Activated CD8-positive, alpha-beta memory T cell treated with anti-CD3 and anti-CD28 coated beads, Interleukin-2, amount 10 ng/mL, durations not matched to agents 7 days and 5 days (primary cell): ENCODE measurements around the gene WASF3. TPM values are rescaled to one million over a fixed set of nuclear protein-coding genes. Genes with fewer than 3 reads are reported as not detected.

Experiments
- ATAC-seq: fragments of 150-1000 bp; cut with Tn5 transposase; one replicate; pipeline ENCODE4 v1.10.0; 2021; ENCODE audit warnings: moderate library complexity
- CTCF ChIA-PET: fragments of 350-600 bp; sonication (Branson Sonifier 250); formaldehyde crosslinking; loops from one replicate; lab custom pipeline; 2021; ENCODE audit warnings: antibody characterized with exemption; lab: Charles Lee
- DNase-seq: peaks from one replicate; pipeline ENCODE4 v3.0.0-alpha.2; 2020
- H3K27ac Mint-ChIP-seq: one replicate; pipeline ENCODE4 v1.8.0; 2021; ENCODE audit warnings: mild to moderate bottlenecking, mixed read lengths
- H3K27me3 Mint-ChIP-seq: one replicate; pipeline ENCODE4 v1.8.0; 2021; ENCODE audit warnings: mixed read lengths
- H3K36me3 Mint-ChIP-seq: one replicate; pipeline ENCODE4 v1.8.0; 2021; ENCODE audit warnings: mild to moderate bottlenecking, mixed read lengths
- H3K4me1 Mint-ChIP-seq: one replicate; pipeline ENCODE4 v1.8.0; 2021; ENCODE audit warnings: mixed read lengths
- H3K4me3 Mint-ChIP-seq: one replicate; pipeline ENCODE4 v1.8.0; 2021; ENCODE audit warnings: mild to moderate bottlenecking, moderate library complexity, mixed read lengths
- H3K9me3 Mint-ChIP-seq: one replicate; pipeline ENCODE4 v1.8.0; 2022; ENCODE audit warnings: low read depth, mixed read lengths
- total RNA-seq, 2 experiments: library from RNA; stranded (reverse); gene quantifications; one replicate each; pipeline ENCODE4 v1.2.3, GENCODE V29; 2021

Gene WASF3
- total RNA-seq, 2 experiments from 2014 or later, result 0.12 TPM; not detected in 1

DNA sequence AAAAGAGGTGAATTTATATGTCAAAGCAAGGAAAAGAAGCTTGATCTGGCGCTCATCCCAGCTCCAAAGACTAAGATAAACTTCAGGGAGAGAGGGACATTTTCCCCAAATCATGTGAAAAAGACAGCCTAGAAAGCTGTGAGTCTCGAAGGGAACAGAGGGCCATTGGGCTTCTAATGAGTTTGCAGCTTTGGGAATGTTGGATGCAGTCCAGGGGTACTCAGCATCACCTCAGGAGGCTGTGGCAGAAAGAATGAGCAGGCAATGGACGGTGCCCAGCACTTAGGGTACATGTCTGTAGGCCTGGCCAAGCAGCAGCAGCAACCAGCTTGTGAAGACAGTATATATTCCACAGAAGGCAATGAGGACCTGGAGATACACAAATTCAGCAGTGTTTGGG, 25.7 kb upstream of the WASF3 start:
- Mint-ChIP-seq H3K4me3 (no peak overlapping the region), H3K9me3 (no peaks in the 10 kb centered on the region), H3K36me3 (no peaks in the 10 kb centered on the region), H3K27ac (no peak overlapping the region), H3K27me3 (no peaks in the 10 kb centered on the region), H3K4me1 (no peaks in the 10 kb centered on the region)
- ATAC-seq, result no peak
- no peak for DNase-seq
- CTCF ChIA-PET, result no interaction called here

DNA sequence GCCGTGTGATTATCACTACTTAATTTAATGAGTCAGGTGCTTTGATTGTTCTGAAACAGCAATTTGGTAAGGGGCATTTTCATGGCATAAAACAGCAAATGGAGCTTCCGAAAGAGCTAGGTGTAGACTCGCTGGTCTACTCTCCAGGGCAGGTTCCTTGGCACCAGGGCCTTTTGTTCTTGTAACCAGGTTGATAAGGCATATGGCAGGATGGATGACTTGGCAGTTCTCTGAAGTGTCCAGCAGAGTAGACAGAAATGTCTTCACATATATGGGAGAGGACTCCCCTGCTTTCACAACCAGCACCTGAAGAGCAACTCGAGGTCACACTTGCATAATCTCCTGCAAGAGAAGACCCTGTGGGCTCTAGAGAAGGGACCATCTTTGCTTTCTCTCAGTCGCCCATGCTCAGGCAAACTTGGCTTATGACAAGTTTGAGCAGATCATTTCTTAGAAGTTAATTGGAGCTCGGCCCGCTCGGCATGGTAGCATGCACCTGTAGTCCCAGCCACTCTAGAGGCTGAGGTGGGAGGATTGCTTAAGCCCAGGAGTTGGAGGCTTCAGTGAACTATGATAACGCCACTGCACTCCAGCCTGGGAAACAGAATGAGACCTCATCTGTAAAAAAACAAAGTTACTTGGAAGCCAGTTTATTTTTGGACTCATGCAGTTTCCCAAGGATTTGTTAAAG, 23.3 kb upstream of the WASF3 start:
- no peak overlapping the region for H3K4me3 Mint-ChIP-seq
- ATAC-seq (no peak), DNase-seq (no peak)
- CTCF ChIA-PET, result no interaction called here
- H3K36me3 Mint-ChIP-seq, result no peaks in the 10 kb centered on the region
- no peak overlapping the region for H3K27ac Mint-ChIP-seq
- H3K27me3 Mint-ChIP-seq, result no peaks in the 10 kb centered on the region
- no peaks in the 10 kb centered on the region for H3K9me3 Mint-ChIP-seq
- no peaks in the 10 kb centered on the region for H3K4me1 Mint-ChIP-seq

DNA sequence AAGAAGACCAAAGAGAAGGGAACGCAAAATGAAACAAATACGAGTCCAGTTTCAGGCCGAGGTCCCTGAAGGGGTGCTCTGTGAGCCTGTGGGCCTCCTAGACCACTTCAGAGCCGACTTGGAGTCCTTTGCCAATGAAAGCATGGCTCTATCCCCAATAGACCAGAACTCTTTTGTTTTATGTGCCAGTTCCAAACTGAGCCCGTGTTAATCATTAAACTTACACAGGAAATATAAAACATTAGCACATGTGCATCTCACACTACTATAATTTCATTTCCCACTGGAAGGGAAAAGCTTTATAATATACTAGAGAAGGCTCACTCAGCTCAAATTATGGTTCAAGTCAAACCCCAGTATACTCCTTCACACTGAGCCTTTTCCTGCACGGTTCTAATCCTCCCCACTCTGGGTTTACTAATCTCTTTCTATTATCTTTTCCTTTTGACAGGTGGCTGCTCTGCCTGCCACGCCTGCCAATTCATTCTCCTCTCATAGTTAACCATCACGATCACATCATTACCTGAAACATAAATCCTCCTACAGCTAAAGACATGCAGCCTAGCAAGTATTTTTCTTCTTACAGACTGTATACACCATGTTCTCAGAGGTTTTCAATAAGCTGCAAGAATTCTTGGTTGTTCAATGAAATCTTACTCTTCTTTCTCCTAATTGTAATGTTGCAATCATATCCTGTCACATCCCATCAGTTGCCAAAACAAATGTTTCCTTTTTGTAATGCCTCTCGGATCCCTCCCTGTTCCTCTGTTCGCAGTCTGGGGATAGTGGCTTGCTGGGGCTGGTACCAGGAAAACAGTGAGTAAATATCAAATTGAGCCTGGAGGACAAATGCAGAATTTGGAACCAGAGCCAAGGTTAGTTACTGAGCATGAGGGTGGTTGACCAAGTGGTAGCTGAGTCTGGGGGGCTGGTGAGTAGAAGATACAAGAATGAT, 18.8 kb upstream of the WASF3 start:
- Mint-ChIP-seq H3K36me3 (no peaks in the 10 kb centered on the region), H3K4me1 (no peaks in the 10 kb centered on the region), H3K27me3 (peaks cover 12% of the 10 kb centered on the region), H3K4me3 (no peak overlapping the region), H3K27ac (no peak overlapping the region), H3K9me3 (no peaks in the 10 kb centered on the region)
- no peak for ATAC-seq
- no peak for DNase-seq
- CTCF ChIA-PET, result no interaction called here

DNA sequence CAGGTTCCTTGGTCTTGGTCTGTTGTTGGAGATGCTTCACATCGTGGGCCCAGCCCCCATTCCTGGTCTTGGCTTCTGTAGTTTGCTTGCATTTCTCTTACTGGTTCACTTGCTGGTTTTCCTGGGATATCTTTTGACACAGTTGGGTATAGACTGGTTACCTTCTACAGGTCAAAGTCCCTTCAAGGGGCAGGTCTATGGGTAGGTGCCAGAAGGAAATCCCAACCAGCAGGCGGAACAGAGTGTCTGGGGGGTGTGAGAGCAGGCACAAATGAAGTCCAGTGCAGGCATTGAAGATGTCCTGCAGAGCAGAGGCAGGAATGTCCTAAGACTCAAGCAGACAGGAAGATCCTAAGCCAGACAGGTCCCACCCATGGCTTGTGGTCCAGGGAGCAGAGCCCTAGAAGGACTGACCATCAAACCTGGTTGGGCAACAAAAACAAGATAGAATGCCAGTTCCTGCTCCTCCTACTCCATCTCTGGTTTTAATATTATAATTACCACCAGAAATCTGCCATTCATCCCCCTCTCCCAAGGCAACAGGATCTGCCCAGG, 17.7 kb upstream of the WASF3 start:
- Mint-ChIP-seq H3K36me3 (no peaks in the 10 kb centered on the region), H3K27ac (no peak overlapping the region), H3K4me1 (no peaks in the 10 kb centered on the region), H3K4me3 (no peak overlapping the region), H3K9me3 (no peaks in the 10 kb centered on the region), H3K27me3 (peaks cover 18% of the 10 kb centered on the region)
- ATAC-seq (no peak), DNase-seq (no peak)
- CTCF ChIA-PET, result no interaction called here

DNA sequence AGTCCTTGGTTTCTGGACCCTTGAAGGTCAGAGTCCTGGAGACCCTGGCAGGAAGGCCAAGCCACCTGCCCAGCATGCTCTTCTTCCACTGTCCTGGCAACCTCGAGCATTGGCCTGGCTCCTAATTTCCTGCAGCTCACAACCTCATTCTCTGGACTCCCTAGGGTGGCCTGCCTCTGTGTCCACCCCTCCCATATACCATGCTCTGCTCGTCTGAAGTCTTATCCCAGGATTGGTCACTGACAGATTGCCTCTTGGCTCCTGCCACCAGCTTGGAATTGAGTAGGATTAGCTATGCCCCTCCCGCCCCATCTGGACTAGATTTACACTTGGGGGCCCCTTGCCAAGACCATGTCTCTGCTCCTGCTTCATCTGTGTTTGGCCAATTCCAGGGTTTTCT, 17.1 kb upstream of the WASF3 start:
- no peaks in the 10 kb centered on the region for H3K4me1 Mint-ChIP-seq
- H3K9me3 Mint-ChIP-seq, result no peaks in the 10 kb centered on the region
- no peaks in the 10 kb centered on the region for H3K36me3 Mint-ChIP-seq
- DNase-seq, result no peak
- H3K27me3 Mint-ChIP-seq, result peaks cover 18% of the 10 kb centered on the region
- no peak overlapping the region for H3K27ac Mint-ChIP-seq
- no peak overlapping the region for H3K4me3 Mint-ChIP-seq
- ATAC-seq, result no peak
- CTCF ChIA-PET, result no interaction called here

DNA sequence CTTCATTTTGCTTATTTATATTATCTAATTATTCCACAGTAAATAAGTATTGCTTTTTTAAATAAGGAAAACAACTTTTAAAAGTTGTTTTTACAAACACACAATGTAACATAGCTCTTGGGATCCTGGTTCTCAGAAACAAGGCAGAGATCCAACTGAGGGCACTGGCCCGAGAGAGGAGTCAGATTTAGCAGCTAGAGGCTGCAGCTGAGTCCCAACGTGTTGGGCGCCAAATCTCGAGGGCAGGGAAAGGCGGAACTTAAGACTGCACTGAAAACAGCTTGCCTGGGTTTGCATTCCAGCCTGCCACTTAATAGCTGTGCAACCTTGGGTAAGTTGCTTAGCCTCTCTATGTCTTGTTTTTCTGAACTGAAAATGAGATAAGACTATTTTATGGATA, 16.4 kb upstream of the WASF3 start:
- ATAC-seq (no peak), DNase-seq (no peak)
- Mint-ChIP-seq H3K27me3 (peaks cover 18% of the 10 kb centered on the region), H3K4me3 (no peak overlapping the region), H3K27ac (no peak overlapping the region), H3K4me1 (no peaks in the 10 kb centered on the region), H3K36me3 (no peaks in the 10 kb centered on the region), H3K9me3 (no peaks in the 10 kb centered on the region)
- CTCF ChIA-PET, result no interaction called here

DNA sequence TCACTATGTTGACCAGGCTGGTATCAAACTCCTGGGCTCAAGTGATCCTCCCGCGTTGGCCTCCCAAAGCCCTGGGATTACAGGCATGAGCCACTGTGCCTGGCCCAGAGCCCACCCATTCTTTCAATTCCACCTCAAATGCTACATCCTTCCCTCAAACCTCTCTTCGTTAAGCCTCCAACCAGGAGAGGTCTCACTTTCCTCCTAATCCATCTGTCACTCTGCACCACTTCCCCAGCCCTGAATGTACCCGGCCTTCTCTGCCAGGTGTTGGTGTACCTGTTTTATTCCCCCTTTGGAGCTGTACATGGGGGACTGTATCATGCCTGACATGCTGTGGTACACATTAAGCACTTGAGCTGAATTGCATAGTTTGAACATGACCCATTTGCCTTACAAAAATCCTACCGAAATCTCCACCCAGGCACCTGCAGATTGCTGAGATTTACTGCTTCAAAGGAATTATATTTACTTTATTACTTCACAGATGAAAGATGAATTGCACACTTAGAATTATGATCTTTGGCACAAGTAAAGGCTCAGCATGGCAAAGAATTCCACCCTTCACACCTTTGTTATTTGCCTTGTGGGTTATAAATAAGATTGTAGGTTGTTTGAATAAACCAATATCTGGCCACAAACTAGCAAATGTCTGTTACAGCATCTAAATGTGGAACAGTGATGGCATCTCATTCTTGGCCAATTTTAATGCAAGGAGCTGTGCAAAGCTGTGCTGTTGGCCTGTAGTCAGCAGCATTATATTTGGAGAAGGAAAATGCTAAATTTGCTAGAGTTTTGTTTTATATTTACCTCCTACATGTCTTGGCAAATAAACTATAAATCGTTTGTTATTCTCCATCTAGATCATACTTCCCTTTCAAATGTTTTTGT, 15.6 kb upstream of the WASF3 start:
- ATAC-seq (no peak), DNase-seq (no peak)
- Mint-ChIP-seq H3K4me3 (no peak overlapping the region), H3K27ac (no peak overlapping the region), H3K36me3 (no peaks in the 10 kb centered on the region), H3K27me3 (peaks cover 18% of the 10 kb centered on the region), H3K4me1 (no peaks in the 10 kb centered on the region), H3K9me3 (no peaks in the 10 kb centered on the region)
- CTCF ChIA-PET, result no interaction called here

- Mint-ChIP-seq H3K9me3 (no peaks in the 10 kb centered on the region), H3K36me3 (no peaks in the 10 kb centered on the region), H3K27ac (no peak overlapping the region), H3K4me1 (no peaks in the 10 kb centered on the region), H3K4me3 (no peak overlapping the region), H3K27me3 (peaks cover 19% of the 10 kb centered on the region)
- CTCF ChIA-PET, result interaction anchor here (0.6 kb wide), 1 partner anchor 48 kb away, joined by 3 read pairs; no protein-coding TSS in a partner anchor
- DNase-seq (no peak), ATAC-seq (no peak)
These were observed 12.8 kb upstream of the WASF3 start for GRCh38 chr13:26544707-26545106.

DNA sequence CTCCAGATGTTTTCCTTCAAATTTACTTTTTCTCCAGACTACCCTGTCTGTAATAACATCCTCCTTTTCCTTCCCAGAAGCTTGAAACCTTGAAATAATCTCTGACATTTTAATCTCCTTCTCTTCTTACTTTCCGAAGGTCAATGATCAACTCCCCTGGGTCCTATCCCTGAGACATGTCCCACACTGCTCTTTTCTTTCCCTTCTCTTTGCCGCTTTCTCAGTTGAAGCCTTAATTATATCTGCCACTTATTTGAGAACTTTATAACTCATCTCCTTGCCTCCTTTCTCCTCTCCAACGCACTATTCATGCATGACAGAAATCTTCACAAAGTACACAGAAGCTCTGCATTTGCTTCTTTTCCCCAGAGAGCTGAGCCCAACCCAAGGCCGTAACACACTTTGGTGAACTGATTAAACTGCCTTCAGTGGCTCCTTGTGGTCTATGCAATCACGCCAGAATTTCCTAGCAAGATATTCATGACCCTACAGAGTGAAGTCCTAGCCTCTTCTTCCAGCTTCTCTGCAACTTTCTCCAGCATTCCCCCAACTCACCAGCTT, 9.2 kb upstream of the WASF3 start:
- Mint-ChIP-seq H3K36me3 (no peaks in the 10 kb centered on the region), H3K4me1 (no peaks in the 10 kb centered on the region), H3K27ac (no peak overlapping the region), H3K9me3 (no peaks in the 10 kb centered on the region), H3K27me3 (peaks cover 23% of the 10 kb centered on the region), H3K4me3 (no peak overlapping the region)
- CTCF ChIA-PET, result no interaction called here
- DNase-seq, result no peak
- ATAC-seq, result no peak

DNA sequence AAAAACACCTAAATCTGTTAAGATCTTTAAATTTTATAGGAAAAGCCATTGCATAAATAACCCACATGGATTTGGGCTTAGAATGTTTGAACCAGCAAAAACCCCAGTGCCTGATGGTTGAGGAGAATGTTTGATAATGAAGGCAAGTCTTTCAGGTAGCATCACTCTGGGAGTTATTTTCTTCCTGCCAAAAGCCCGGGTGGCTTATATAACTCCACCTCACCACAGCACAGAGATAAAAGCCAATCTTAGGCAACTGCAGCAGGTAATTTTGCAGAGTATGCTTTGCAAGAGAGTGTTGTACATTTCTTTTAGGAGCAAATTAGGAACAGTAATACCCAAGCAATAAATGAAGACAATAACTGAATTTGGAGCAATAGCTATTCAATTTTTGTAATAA, 7.8 kb upstream of the WASF3 start:
- no peak for DNase-seq
- peaks cover 17% of the 10 kb centered on the region for H3K27me3 Mint-ChIP-seq
- no peak overlapping the region for H3K4me3 Mint-ChIP-seq
- no peak overlapping the region for H3K27ac Mint-ChIP-seq
- H3K36me3 Mint-ChIP-seq, result no peaks in the 10 kb centered on the region
- no peaks in the 10 kb centered on the region for H3K4me1 Mint-ChIP-seq
- no peaks in the 10 kb centered on the region for H3K9me3 Mint-ChIP-seq
- no peak for ATAC-seq
- CTCF ChIA-PET, result no interaction called here

DNA sequence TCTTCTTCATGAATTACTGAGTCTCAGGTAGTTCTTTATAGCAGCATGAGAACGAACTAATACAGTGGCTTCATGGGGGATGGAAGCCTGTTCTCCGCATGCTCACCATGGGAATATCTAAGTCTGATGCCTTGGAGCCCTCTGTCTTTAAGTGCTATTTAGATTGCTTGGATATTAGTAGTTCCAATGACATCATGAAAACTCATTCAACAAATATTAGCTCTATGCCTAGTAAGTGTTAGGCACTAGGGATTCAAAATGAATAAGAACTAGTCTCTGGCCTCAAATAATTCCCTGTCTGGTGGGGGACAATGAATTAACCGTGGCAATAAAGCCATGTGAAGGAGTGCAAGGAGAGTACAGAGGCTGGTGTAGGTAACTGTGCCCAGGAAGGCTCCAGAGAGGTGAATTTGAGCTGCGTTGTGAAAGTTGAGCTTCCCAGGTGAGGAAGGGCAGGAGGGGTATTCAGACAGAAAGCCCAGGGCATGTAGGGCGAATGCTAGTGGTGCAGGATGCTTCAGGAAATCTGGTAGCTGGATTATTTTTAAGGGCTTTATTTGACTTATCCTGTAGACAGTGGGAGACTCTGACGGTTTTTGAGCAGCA, 6.1 kb upstream of the WASF3 start:
- Mint-ChIP-seq H3K27me3 (peaks cover 33% of the 10 kb centered on the region), H3K4me3 (no peak overlapping the region), H3K36me3 (no peaks in the 10 kb centered on the region), H3K4me1 (no peaks in the 10 kb centered on the region), H3K27ac (no peak overlapping the region), H3K9me3 (no peaks in the 10 kb centered on the region)
- DNase-seq, result no peak
- CTCF ChIA-PET, result no interaction called here
- no peak for ATAC-seq

DNA sequence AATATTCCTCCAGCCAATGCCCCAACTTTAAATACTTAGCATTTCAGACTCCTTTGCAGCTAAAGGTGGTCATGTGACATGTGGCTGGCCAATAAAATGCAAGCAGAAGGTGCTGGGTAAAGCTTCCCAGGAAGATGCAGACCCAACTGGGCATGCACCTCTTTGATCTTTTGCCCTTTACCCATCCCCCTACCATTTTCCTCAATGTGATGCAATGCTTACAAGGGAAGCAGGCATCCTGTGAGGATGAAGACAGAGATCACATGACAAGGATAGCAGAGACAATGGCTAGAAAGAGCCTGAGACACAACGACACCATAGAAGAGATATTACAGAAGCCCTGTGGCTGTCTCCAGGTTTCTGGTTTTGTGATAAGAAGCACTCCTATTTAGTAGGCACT, 2.1 kb upstream of the WASF3 start:
- no peak overlapping the region for H3K27ac Mint-ChIP-seq
- no peak overlapping the region for H3K4me3 Mint-ChIP-seq
- DNase-seq (no peak), ATAC-seq (no peak)
- H3K9me3 Mint-ChIP-seq, result no peaks in the 10 kb centered on the region
- CTCF ChIA-PET, result no interaction called here
- peaks cover 1% of the 10 kb centered on the region for H3K36me3 Mint-ChIP-seq
- peaks cover 9% of the 10 kb centered on the region for H3K4me1 Mint-ChIP-seq
- H3K27me3 Mint-ChIP-seq, result peaks cover 51% of the 10 kb centered on the region

- ATAC-seq (peak; percentile 35), DNase-seq (no peak)
- Mint-ChIP-seq H3K4me3 (no peak overlapping the region), H3K9me3 (no peaks in the 10 kb centered on the region), H3K4me1 (peaks cover 9% of the 10 kb centered on the region), H3K27me3 (peaks cover 42% of the 10 kb centered on the region), H3K36me3 (peaks cover 1% of the 10 kb centered on the region), H3K27ac (no peak overlapping the region)
- CTCF ChIA-PET, result no interaction called here
These were observed 461 bp upstream of the WASF3 start for GRCh38 chr13:26557051-26557392.
